ENCODE results near the gene CD6.
"Not testable (repeated sequence)": the region's sequence is repeated elsewhere in the genome, so short reads cannot be mapped to it uniquely, and the experiment has no call there.

CD6 gene

DNA sequence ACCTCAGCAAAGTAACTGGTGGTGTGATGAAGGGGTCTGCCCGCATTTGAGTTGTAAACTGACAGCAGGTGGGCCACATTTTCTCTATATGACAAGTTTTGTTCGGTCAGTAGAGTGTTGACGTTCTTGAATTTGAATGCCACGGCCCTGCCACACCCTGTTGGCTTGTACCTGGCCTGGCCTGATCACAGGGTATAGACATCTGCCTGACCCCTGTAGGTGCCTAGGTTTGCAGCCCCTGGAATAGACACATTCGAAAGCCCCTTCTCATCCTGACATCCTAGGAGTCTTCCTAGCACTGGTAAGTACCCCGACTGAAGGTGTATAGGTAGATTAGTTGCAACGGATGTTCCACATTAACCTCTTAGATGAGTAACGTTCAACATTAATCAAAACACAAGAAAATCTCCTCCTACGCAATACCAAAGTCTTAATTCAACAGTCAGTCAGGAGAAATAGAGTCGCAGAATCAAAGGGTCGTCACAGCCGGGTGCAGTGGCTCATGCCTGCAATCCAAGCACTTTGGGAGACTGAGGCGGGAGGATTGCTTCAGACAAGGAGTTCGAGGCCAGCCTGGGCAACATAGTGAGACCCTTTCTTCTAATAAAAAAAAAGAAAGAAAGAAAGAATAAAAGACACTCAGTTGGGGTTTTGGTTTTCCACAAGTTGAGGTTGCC is 87.2 kb downstream of the CD6 start:
- no peak overlapping the region for H3K4me3 ChIP-seq (replicated peaks; ENCODE audit: low read depth, low read length)
- DNase-seq (ENCODE audit: extremely low read depth, low read depth), result no peak
- TF ChIP-seq CTCF (IDR thresholded peaks at IDR 0.05; ENCODE audit: low read depth, low read length, missing control alignments), result no peak

DNA sequence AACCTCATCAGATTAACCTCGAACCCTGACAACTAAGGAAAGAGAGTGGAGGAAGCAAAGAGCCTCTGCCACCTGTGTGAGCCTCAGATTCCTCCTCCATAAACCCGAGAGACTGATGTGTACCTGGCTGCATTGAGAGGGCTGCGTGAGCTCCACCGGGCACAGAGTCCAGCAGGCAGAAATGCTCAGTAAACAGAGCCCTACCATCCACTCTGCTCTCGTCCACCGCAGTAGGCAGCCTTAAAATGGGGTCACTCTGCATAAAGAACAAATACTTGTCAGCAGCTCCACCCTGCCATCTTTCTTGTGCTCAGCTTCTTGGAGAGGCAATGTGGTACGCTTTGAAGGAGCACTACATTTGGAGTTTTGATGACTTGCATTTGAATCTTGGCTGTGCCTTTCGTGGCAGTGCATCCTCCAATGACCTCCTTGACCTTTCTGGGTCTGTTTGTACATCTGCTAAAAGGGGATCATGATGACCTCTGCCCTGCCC is 87.8 kb downstream of the CD6 start:
- no peak for TF ChIP-seq CTCF (IDR thresholded peaks at IDR 0.05; ENCODE audit: low read depth, low read length, missing control alignments)
- H3K4me3 ChIP-seq (replicated peaks; ENCODE audit: low read depth, low read length), result no peak overlapping the region
- DNase-seq (ENCODE audit: extremely low read depth, low read depth), result no peak

- TF ChIP-seq CTCF (IDR thresholded peaks at IDR 0.05; ENCODE audit: low read depth, low read length, missing control alignments), result no peak
These were observed 89.8 kb downstream of the CD6 start for GRCh38 chr11:61061081-61061826.

GRCh38 chr11:61062181-61062930 is 90.9 kb downstream of the CD6 start:
- TF ChIP-seq CTCF (IDR thresholded peaks at IDR 0.05; ENCODE audit: low read depth, low read length, missing control alignments), result no peak
- no peak overlapping the region for H3K4me3 ChIP-seq (replicated peaks; ENCODE audit: low read depth, low read length)
- no peak for DNase-seq (ENCODE audit: extremely low read depth, low read depth)

More at GRCh38 chr11:61061081-61061826, 89.8 kb downstream of the CD6 start:
- no peak overlapping the region for H3K4me3 ChIP-seq (replicated peaks; ENCODE audit: low read depth, low read length)
- no peak for DNase-seq (ENCODE audit: extremely low read depth, low read depth)

- not testable (repeated sequence) for H3K4me3 ChIP-seq (replicated peaks; ENCODE audit: low read depth, low read length); DNase-seq (ENCODE audit: extremely low read depth, low read depth)
These were observed 93.8 kb downstream of the CD6 start for GRCh38 chr11:61065236-61065635.

DNA sequence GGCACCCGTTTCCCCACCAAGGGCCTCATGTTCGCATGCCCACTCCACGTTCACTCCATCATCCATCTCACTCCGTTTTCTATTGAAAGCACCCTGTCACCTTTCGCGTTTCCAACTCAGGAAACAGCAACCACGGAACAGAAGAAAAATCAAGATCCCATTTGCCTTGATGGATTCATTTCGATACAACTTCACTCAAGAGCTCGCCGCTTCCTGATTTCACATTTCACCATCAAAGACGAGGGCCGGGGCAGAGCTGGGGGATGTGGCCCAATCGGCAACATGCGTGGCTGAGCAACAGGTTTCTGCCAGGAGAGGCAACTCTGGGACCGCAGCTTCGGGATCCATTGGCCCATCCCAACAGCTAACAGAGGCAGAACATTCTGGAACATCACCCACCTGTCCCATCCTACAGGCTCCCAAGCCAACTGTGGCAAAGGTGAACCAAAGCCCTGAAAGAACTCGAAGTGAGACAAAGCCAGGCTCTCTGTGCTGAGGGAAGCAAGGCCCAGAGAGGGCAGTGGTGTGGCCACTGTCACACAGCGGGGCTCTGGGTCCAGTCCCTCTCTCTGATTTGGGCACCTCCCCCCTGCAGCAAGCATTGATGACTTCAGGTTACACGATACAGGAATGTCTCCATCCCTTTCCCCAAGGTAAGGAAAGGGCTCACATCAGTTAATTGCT is 94.6 kb downstream of the CD6 start:
- no peak overlapping the region for H3K4me3 ChIP-seq (replicated peaks; ENCODE audit: low read depth, low read length)
- DNase-seq (ENCODE audit: extremely low read depth, low read depth), result no peak
- no peak for TF ChIP-seq CTCF (IDR thresholded peaks at IDR 0.05; ENCODE audit: low read depth, low read length, missing control alignments)
